Stimulated activated CD4-positive, alpha-beta T cell treated with anti-CD3 and anti-CD28 coated beads, TNF-alpha, amount 100 ng/mL, for 24 hours (primary cell): ENCODE results near the gene SMTNL1.

Experiments
- DNase-seq, 3 experiments: peaks; one replicate each; pipeline ENCODE4 v3.0.0-alpha.2; 2020; ENCODE audit warnings: low read depth in 3 of 3

The SMTNL1 gene, protein sequence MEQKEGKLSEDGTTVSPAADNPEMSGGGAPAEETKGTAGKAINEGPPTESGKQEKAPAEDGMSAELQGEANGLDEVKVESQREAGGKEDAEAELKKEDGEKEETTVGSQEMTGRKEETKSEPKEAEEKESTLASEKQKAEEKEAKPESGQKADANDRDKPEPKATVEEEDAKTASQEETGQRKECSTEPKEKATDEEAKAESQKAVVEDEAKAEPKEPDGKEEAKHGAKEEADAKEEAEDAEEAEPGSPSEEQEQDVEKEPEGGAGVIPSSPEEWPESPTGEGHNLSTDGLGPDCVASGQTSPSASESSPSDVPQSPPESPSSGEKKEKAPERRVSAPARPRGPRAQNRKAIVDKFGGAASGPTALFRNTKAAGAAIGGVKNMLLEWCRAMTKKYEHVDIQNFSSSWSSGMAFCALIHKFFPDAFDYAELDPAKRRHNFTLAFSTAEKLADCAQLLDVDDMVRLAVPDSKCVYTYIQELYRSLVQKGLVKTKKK

DNA sequence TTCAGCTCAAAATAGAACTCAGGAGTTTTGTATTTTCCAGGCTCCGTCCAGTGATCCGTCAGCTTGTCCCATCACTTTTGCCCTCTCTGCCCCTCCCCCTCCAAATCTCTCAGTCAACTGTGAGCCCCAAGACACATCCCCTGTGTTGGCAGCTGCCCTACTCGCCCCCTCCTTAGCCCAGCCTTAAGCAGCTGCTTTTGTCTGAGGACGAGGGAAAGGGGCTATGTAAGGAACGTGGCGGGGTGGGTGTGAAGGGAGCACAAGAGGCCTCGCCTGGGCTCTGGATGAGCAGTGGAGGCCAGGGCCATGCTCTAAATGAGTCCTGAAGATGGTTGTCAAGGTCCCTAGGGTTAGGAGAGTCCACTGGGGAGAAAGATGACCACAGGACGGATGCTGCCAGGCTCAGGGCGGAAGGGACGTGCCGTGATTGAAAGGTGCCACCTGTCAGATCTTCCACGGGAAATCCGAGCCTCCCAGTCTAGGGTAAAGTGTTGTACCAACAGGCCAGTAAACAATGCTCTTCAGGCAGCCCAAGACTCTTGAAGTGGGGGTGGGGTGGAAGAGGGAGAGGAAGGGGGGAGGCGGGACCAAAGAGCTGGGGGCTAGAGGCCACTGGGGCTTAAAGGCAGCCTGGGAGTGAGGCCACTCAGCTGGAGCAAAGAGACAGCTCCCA, at the start of gene SMTNL1:
TSS of gene SMTNL1 (plus strand) at position 649 of the 673 bp plus-strand sequence. CDS start 5,048 bp downstream, outside the sequence.
- no peak for DNase-seq

DNA sequence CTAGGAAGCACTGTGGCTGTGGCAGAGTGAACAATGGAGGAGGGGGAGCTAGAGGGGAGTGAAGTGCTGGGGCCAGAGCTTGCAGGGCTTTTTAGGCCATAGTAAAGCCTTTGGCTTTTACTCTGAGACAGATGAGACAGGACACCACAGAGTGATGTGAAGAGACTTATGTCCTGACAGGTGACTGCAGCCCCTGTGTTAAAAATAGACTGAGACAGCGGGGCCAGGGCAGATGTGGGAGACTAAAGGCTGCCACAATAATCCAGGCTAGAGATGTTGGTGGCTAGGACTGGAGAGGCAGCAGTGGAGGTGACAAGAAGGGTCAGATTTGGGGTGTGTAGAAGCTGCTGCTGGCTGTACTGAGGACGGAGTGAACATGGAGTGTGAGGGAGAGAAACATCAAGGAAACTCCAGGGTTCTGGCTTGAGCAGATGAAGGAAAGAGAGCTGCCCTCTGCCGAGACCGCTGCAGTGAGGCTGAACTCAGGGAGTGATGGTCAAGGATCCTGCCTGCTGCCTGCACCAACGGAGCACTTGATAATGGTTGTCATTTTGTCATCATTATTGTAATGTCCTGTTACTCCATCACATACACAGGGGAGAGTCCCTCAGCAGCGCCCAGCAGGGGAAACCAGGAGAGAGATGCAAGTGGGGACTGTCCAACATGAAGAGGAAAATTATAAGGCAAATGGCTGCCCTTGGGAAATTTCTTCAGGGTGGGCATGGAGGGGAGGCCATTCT, 49.3 kb upstream of the SMTNL1 start:
- no peak for DNase-seq

DNA sequence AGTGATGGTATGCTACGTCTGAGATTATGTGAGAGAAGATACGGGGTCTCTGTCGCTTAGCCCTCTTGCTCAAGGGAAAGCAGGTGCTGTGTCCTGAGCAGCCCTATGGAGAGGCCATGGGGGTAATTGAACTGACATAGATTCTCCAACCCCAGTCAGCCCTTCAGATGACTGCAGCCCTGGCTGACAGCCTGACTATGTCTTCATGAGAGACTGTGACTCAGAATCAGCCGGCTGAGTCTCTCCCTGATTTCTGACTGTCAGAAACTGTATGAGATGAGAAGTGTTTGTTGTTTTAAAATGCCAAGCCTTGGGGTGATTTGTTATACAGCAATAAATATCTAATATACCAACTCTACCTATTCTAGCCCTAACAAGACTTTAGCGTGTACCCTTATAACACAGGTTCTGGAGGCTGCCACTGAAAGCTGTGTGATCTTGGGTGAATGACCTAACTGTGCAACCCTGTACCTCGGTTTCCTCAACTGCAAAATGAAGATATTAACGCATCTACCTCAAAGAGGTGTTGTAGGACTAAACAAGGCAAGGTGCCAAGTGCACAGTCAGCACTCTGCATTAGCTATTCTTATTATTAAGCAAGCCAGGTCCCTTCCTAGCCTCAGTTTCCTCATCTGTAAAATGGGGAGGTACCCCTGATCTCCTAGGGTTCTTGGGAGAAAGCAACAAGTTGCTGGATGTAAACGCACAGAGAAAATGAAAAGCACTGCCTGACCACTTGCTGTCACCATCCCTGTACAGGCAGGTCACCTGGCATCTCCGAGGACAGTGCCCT, 46.7 kb upstream of the SMTNL1 start:
- no peak for DNase-seq

DNA sequence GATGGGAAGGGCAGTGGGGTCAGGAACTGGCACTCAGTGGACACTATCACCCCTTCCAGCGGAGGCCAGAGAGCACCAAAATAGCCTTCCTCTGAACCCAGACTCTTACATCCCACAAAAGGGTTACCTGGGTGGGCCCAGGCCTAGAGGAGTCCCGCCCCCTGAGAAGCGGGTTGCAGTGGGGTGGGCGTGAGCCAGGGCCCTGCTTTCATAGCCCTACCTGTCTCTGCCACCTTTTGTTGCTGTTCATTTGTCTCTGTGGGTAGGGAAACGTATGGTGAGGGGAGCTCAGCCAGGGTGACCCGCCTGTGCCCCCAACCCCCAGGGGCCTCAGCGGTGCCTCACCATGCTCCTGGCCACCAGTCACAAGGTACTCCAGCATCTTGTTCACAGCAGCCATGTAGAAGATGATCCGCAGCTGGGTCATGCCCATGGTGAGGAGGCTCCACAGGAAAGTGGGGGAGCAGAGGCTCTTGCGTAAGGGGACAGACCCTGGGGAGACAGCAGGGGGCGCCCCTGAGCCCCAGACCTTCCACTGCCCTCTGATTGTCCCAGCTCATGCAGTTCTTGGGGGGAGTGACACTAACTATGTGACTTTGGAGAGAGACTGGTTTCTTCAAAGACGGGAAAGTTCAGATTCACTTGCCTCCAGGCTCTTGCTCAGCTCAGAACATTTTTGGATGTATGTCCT, 45.9 kb upstream of the SMTNL1 start:
- DNase-seq: peak in 1 of 3 experiments; percentile 53

DNA sequence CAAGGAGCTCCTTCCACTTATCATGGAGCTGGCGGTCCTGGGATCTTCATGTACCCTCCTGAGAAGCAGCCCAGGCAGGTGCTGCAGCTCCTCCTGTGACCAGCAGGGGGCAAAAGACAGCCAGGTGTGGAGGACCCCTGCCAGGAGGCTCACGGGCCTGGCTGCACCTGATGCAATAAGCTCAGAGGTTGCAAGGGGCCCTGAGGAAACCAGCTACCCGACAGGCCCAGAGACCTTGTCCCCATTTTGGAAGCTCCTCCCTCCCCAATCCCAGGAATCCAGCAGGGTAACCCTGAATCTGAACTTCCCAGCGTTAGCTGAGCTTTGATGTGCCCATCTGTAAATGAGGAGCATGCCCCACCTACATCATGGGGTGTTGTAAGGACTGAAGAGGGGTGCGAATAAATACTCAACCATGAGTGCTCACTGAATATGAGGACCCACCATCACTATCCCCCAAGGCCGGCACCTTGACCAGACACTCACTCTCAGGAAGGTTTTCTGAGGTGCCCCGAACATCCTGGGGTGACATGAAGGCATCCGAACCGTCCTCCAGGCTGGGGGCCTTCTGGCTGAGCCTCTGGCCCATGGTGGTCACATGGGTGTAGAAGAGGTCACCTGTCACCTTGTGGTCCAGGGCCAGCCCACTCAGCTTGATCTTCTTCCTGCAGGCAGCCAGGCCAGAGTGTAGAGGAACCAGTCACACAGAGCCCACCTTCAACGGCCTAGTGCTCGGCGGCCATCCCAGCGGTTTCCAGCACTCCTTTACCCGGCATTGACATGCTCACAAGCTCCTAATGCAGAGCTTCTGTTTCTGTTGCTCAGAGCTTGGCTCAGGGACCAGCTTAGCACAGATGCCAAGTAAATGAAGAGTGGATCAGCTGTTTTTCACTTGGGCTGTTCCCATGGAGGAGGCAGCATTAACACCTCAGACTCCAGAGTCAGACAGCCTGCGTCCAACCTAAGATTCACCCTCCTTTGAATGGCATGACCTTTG, 43.6 kb upstream of the SMTNL1 start:
- DNase-seq: peak in 2 of 3 experiments; percentile 68 to 73

DNA sequence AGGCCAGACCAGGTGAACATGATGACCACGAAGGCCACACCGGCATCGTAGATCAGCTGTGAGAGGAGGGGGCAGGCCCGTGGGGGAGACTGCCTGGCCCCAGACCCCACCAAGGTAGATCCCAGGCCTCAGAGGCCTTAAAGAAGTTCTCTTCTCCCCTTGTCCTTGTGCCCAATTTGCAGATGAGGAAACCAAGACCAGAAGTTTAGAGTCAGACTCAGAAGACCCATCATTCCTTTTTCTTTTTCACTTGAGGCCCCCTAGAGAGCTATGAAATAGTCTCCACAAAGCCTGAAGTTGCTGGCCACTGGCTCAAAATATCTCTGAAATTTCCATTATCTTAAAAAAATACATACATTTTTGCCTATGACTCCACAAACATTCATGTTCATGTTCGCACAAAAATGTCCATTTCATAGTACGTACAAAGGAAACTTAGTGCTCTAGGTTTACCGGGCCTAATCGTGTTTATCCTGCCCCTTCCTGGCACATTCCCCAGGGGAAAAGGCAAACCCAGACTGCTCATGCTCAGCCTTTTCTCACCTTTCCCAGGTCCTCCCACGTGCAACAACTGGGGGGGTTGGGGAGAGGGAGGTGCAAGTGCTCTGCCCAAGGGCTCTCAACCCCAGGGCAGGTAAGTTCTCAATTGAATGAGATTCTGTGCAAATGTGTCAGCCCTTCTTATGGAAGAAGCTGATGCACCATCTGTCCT, 41.1 kb upstream of the SMTNL1 start:
- no peak for DNase-seq

DNA sequence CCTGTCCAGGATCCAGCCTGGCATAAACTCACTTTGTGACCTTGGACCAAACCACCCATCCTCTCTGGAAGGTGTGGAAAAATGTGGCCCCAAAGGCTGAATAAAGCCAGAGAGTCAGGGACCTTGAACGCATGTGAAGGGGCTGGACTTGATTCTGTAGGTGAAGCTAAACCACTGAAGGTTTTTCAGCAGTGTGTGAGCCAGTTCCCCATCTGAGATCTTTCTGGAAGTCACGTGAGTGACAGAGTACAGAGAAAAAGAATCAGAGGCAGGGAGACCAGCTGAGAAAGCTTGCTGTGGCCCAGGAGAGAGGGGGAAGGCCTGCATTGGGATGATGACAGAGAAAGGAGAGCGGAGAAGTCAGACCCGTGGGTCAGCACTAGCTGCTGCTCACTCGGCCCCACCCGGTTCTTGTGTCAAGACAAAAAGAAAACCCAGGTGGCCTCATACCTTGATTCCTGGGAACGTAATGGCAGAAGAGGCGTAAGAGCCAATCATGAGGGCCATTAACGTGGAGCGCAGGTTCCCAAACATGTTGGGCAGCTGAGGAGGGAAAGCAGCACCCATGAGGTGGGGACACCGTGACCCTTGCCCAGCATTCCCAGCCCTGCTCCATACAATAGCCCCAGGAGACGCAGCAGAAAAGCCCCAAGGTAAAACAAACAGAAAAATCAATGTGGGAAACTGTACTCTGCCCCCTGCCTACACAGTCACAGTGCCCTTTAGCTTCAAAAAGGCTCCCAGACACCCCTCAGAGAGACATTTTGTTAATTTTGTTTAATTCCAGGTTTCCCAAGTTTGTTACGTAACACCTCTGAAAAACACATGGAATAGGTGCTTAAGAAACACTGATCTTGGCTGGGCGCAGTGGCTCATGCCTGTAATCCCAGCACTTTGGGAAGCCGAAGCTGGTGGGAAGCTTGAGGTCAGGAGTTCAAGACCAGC, 39.8 kb upstream of the SMTNL1 start:
- DNase-seq: no peak

DNA sequence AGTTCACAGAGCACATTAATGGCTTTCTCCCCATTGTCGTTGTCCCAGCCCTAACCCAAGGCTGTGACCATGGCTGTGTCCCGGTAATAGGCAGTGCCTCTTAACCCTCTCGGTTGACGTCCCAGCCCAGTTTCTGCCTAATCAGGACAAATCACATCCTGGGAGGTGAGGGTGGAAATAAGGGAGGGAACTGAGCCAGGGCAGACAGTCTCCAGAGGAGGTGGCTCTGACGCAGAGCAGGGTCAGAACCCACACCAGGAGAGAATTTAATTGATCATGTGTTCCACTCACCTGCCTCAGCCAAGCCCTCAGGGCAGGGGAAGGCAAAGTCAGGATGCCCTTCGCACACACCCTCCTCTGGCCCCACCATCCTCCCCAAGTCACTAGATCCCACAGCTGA, 38.9 kb upstream of the SMTNL1 start:
- DNase-seq: no peak

DNA sequence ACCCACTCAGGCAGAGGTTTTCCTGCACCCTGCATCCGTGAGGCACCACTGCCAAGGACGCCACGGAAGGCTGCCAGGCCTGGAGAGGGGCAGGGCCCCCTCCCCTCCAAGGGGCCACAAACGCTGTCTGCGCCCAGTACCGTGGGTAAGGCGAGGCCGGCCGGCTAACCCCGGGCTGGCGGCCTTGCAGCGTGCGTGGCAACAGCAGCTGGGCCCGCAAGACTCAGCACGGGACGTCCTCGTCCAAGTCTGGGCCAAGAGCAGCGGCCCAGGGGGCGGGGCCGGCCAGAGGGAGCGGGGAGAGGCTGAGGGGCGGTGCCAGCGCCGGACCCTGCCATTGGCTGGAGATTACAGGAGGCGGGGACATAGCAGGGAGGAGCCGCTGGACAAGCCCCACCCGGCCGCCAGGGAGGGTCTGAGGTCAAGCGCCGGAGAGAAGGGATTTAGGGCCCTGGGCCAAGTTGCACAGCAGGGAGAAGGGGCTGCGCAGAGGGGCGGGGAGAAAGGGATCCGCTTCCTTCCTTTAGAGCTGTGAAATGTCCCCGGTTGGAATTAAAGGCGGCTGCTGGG, 37.9 kb upstream of the SMTNL1 start:
- peak in 1 of 3 experiments; percentile 53 for DNase-seq

DNA sequence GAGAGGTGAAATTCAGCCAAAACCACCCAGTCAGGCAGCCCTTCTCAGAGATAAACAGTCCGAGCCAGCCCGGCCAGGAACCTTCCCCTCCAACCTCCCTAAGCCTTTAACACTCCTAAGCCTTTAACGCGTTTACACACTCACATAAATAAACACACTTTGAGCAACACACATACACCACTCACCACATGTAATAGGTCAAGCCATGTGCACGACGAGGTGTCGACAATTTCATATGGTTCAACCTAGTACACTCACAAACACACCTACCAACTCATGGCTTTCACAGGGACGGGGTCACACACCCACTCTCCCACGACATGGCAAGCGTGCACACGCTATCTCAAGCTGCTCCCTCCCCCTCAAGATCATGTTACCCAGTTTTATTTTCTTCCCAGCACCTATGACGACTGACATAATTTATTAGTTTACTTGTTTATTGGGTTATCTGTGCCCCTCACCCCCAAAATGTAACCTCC, 37.4 kb upstream of the SMTNL1 start:
- DNase-seq: no peak

DNA sequence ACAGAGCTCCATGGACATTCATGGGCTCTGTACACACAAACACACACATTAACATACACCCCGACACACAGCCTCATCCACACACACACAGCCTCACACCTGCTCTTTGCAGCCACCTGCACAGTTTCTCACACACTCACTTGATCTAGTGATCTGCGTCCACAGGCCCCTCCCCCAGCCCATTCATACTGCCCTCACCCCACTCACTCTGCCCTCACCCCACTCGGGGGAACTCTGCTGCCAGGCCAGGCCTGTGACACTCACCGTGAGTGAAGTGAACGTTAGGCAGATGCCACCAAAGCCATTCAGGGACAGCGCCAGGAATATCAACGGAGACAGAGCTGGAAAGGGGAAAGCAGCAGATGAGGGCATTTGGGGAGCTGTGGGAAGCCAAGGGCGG, 36.9 kb upstream of the SMTNL1 start:
- no peak for DNase-seq

DNA sequence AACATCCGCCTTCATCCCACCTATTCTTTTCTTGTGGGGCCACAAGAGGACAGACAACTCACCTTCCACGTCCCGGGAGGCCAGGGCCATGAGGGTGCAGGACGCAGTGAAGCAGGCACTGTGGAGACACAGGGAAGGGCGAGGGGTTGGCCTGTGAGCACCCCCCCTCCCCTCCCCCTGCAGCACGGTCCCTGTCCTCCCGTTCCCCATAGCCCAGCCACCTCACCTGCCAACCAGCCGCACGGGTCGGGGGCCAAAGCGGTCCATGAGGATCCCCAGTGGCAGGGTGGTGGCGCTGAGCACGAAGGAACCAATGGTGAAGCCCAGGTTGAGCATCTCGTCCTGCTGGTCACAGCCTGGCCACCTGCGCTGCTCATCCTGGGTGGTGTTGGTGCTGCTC, 36.5 kb upstream of the SMTNL1 start:
- no peak for DNase-seq

DNA sequence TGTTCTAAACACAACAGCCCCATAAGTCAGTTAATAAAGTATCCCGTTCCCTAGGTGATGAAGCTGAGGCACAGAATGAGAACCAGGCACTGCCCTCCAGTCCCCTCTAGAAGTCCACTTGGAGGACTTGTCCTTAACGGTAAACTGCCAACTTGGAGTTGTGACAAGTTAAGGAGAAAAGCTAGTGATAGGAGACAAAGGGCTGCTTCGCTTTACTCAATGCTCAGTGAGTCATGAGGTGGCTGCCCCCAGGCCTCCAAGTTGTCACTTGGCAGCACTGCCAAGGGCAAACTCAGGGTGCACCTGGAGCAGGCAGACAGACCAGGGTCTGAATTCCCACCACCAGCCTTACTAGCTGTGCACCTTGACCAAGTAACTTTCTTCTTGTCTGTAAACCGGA, 35.4 kb upstream of the SMTNL1 start:
- DNase-seq: no peak

DNA sequence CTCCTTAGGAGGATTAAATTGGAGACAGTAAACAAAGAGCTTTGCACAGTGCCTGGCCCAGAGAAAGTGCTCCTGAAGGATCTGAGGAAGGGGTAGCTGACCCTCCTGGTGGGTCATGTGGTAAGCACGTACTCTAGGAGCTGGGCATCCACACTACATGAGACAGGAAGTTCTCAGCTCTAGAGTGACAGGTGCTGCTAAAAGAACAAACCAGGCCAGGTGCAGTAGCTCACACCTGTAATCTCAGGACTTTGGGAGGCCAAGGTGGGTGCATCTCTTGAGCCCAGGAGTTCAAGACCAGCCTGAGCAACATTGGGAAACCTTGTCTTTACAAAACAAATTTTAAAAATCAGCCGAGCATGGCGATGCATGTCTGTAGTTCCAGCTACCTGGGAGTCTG, 35.0 kb upstream of the SMTNL1 start:
- DNase-seq: no peak

DNA sequence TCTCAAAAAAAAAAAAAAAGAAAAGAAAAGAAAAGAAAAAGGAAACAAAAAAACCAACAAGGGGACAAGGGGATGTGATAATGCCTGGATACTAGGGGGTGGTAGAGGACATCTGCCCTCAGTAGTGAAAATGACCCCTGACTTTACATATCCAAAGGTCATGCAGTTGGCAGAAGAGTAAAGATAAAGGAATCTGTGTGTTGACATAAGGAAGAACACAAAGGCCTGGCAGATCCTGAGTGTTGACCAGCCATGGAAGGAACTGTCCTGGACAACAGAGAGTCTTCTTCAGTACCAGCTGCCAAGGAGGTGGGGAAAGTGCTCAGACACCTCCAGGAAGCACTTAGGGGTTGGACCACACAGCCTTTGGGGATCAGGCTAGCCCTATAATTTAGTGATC, 34.5 kb upstream of the SMTNL1 start:
- no peak for DNase-seq

DNA sequence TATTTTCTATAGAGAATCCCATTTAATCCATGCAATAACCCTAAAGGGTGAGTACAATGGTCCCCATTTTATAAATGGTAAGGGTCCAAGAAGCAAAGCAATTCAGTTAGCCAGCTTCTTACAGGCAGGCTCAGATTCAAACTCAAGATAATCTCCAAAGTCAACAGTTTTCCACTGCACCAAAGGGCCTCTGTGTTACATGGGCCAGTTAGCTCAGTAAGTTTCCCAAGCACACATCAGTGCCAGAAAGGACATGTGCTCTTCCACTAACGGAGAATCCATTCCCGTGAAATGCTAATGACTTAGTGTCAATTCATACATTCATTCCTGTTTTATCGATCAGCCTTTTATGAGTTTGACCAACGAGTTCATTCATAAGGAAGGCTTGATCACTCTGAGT, 32.9 kb upstream of the SMTNL1 start:
- no peak for DNase-seq

DNA sequence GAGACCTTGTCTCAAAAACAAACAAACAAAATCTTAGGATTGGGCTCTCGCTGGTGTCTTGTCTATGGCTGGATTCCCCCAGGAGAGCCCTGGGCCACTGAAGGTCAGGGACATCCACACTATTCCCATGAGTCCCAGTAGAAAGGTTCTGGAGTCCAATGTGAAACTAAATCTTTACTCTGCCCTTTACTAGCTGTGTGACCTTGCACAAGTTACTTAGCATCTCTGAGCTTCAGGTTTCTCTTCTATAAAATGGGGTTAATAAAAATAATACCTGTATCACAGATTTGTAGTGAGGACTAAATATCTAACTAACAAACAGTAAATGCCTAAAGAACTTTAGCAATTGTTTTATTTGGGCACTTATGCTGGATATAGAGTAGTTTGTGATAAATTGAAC, 30.9 kb upstream of the SMTNL1 start:
- no peak for DNase-seq
